Activated naive CD4-positive, alpha-beta T cell treated with anti-CD3 and anti-CD28 coated beads for 36 hours (primary cell): ENCODE measurements around the gene PTPRF. TPM values are rescaled to one million over a fixed set of nuclear protein-coding genes. Genes with fewer than 3 reads are reported as not detected.

Experiments used
- CTCF ChIA-PET: fragments of 350-600 bp; sonication (Branson Sonifier 250); formaldehyde crosslinking; loops from one replicate; lab custom pipeline; 2021; ENCODE audit warnings: antibody characterized with exemption; lab: Charles Lee
- DNase-seq: peaks from one replicate; pipeline ENCODE4 v3.0.0-alpha.2; 2020
- H3K27ac Mint-ChIP-seq: one replicate; pipeline ENCODE4 v1.8.0; 2021; ENCODE audit warnings: mild to moderate bottlenecking, mixed read lengths
- H3K27me3 Mint-ChIP-seq: one replicate; pipeline ENCODE4 v1.8.0; 2021; ENCODE audit warnings: low read depth, mixed read lengths
- H3K36me3 Mint-ChIP-seq: one replicate; pipeline ENCODE4 v1.8.0; 2021; ENCODE audit warnings: low read depth, mixed read lengths
- H3K4me1 Mint-ChIP-seq: one replicate; pipeline ENCODE4 v1.8.0; 2021; ENCODE audit warnings: low read depth, mixed read lengths
- H3K4me3 Mint-ChIP-seq: one replicate; pipeline ENCODE4 v1.8.0; 2021; ENCODE audit warnings: mild to moderate bottlenecking, moderate library complexity, mixed read lengths
- H3K9me3 Mint-ChIP-seq: one replicate; pipeline ENCODE4 v1.8.0; 2021; ENCODE audit warnings: mixed read lengths
- intact Hi-C: fragments of 100-400 bp; cut with micrococcal nuclease; formaldehyde crosslinking; loops from one replicate; pipeline ENCODE4 v1.15.1; 2023
- total RNA-seq, 2 experiments: library from RNA; stranded (reverse); gene quantifications; one replicate each; pipeline ENCODE4 v1.2.3, GENCODE V29; 2021

PTPRF gene
- total RNA-seq, 2 experiments from 2014 or later: 1.0 to 2.3 TPM

DNA sequence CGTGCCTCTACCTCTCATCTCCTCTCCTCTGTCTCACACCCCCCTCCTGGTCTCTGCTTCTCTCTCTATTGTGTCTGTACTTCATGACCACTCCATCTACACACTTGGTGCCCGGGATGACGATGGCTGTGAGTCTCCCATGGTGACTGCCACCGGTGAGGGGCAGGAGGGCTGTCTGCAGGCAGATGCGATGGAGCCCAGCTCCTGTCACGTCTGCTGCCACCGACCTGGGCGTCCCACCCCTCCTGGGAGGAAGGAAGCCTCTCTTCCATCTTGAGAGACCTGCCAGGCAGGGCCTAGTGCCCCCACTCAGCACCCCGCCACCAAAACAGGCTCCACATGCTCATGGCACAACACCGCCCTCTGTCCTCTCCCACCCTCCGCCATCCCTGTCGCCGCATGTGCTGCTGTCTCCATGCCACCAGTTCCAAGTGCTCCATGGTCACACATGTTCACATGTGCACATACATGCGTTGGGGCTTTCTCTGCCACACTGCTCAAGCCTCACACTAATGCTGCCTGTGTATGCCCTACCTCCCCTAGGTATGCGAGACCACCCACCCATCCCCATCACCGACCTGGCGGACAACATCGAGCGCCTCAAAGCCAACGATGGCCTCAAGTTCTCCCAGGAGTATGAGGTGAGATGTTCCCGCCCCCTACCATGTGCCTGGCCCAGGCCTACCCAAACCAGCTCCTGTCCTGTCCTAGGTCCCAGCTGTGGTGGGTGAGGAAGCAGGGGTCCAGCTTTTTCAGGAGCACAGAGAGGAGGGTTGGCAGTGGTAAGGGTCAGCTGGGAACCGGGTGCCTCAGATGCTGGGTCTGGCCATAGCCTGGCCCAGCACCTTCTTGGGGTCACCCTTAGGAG, 82.6 kb downstream of the PTPRF start:
- CTCF ChIA-PET: no interaction called here
- Mint-ChIP-seq H3K4me1 (no peaks in the 10 kb centered on the region), H3K36me3 (no peaks in the 10 kb centered on the region), H3K27ac (no peak overlapping the region), H3K27me3 (no peaks in the 10 kb centered on the region), H3K9me3 (no peaks in the 10 kb centered on the region), H3K4me3 (no peak overlapping the region)
- intact Hi-C loops: no loop called here
- no peak for DNase-seq

DNA sequence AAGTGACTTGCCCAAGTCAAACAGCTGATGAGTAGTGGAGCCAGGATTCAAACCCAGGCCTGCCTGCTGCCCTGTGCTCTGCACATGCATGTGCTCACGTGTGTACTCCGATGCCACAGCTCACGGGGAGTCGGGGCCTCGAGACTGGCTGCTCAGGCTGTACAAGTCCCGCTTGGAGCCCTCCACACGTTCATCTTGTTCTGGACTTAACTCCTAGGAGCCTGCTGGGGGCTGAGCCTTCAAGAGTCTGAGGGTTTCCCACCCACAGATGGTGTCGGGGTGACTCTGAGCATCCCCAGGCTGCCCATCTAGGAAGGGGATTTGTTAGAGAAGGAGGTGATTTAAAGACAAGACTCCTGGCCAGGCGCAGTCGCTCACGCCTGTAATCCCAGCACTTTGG, 83.5 kb downstream of the PTPRF start:
- H3K27ac Mint-ChIP-seq: no peak overlapping the region
- no peaks in the 10 kb centered on the region for H3K36me3 Mint-ChIP-seq
- H3K4me1 Mint-ChIP-seq: no peaks in the 10 kb centered on the region
- DNase-seq: no peak
- no peak overlapping the region for H3K4me3 Mint-ChIP-seq
- no peaks in the 10 kb centered on the region for H3K27me3 Mint-ChIP-seq
- intact Hi-C loops: no loop called here
- H3K9me3 Mint-ChIP-seq: no peaks in the 10 kb centered on the region
- CTCF ChIA-PET: no interaction called here

GRCh38 chr1:43614891-43615290, 84.2 kb downstream of the PTPRF start:
- CTCF ChIA-PET: interaction anchor here (0.6 kb wide), 1 partner anchor 321 kb away, joined by 3 read pairs; no protein-coding TSS in a partner anchor
- no peaks in the 10 kb centered on the region for H3K27me3 Mint-ChIP-seq
- H3K36me3 Mint-ChIP-seq: no peaks in the 10 kb centered on the region
- intact Hi-C loops: no loop called here
- no peak for DNase-seq
- no peak overlapping the region for H3K4me3 Mint-ChIP-seq
- H3K27ac Mint-ChIP-seq: no peak overlapping the region
- H3K9me3 Mint-ChIP-seq: no peaks in the 10 kb centered on the region
- H3K4me1 Mint-ChIP-seq: no peaks in the 10 kb centered on the region

GRCh38 chr1:43616383-43616782, 85.7 kb downstream of the PTPRF start:
- CTCF ChIA-PET: no interaction called here
- Mint-ChIP-seq H3K4me3 (no peak overlapping the region), H3K9me3 (no peaks in the 10 kb centered on the region), H3K36me3 (no peaks in the 10 kb centered on the region), H3K27ac (no peak overlapping the region), H3K4me1 (no peaks in the 10 kb centered on the region), H3K27me3 (no peaks in the 10 kb centered on the region)
- no peak for DNase-seq
- intact Hi-C loops: no loop called here

- no peak for DNase-seq
- no peaks in the 10 kb centered on the region for H3K36me3 Mint-ChIP-seq
- no peaks in the 10 kb centered on the region for H3K9me3 Mint-ChIP-seq
- H3K27me3 Mint-ChIP-seq: no peaks in the 10 kb centered on the region
- CTCF ChIA-PET: no interaction called here
- intact Hi-C loops: no loop called here
- no peaks in the 10 kb centered on the region for H3K4me1 Mint-ChIP-seq
- H3K4me3 Mint-ChIP-seq: no peak overlapping the region
- H3K27ac Mint-ChIP-seq: no peak overlapping the region
Observed at GRCh38 chr1:43617011-43617410, 86.3 kb downstream of the PTPRF start.

DNA sequence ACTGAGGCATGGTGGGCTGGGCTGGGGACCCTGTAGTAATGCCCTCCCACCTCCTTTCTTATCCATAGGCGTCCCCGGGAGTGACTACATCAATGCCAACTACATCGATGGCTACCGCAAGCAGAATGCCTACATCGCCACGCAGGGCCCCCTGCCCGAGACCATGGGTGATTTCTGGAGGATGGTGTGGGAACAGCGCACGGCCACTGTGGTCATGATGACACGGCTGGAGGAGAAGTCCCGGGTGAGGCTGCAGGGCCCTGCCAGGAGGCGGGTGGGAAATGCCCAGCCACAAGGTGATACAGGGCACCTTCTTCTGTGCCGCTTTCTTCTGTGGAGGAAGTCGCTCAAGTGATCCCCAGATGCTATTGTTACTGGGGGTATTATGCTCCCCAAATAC, 87.0 kb downstream of the PTPRF start:
- no peak overlapping the region for H3K4me3 Mint-ChIP-seq
- no peak for DNase-seq
- no peak overlapping the region for H3K27ac Mint-ChIP-seq
- intact Hi-C loops: no loop called here
- no peaks in the 10 kb centered on the region for H3K36me3 Mint-ChIP-seq
- H3K4me1 Mint-ChIP-seq: no peaks in the 10 kb centered on the region
- H3K27me3 Mint-ChIP-seq: no peaks in the 10 kb centered on the region
- CTCF ChIA-PET: no interaction called here
- H3K9me3 Mint-ChIP-seq: no peaks in the 10 kb centered on the region

DNA sequence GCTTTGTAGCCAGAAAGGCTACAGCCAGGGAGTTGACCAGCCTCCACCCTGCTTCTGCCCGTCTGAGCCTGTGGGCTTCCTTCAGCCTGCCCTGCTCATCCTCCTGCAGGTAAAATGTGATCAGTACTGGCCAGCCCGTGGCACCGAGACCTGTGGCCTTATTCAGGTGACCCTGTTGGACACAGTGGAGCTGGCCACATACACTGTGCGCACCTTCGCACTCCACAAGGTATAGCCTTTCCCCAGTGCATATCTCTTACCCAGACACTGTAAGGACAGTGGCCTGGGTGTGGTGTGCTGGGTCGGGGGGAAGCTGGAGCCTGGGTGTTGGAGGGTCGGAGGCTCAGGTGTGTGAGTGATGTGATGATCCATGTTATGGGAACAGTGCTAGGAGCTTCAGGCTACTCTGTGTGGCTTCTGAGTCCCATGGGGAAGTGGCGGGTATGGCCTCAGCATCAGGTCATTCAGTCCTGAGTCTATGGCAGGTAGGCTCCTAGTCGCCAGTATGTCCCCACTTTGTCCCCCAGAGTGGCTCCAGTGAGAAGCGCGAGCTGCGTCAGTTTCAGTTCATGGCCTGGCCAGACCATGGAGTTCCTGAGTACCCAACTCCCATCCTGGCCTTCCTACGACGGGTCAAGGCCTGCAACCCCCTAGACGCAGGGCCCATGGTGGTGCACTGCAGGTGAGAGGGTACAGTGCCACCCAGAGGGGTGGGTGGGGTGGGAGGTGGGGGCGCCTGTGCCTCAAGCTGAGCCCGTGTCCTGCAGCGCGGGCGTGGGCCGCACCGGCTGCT, 88.0 kb downstream of the PTPRF start:
- no peak for DNase-seq
- intact Hi-C loops: no loop called here
- no peak overlapping the region for H3K4me3 Mint-ChIP-seq
- no peaks in the 10 kb centered on the region for H3K9me3 Mint-ChIP-seq
- H3K36me3 Mint-ChIP-seq: no peaks in the 10 kb centered on the region
- no peaks in the 10 kb centered on the region for H3K27me3 Mint-ChIP-seq
- CTCF ChIA-PET: no interaction called here
- no peaks in the 10 kb centered on the region for H3K4me1 Mint-ChIP-seq
- no peak overlapping the region for H3K27ac Mint-ChIP-seq

DNA sequence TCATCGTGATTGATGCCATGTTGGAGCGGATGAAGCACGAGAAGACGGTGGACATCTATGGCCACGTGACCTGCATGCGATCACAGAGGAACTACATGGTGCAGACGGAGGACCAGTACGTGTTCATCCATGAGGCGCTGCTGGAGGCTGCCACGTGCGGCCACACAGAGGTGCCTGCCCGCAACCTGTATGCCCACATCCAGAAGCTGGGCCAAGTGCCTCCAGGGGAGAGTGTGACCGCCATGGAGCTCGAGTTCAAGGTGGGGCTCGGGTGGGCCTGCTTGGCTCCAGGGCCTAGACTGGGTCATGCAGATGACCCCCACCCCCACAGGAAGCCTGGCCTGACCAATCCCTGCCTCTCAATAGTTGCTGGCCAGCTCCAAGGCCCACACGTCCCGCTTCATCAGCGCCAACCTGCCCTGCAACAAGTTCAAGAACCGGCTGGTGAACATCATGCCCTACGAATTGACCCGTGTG, 88.7 kb downstream of the PTPRF start:
- no peaks in the 10 kb centered on the region for H3K36me3 Mint-ChIP-seq
- no peaks in the 10 kb centered on the region for H3K9me3 Mint-ChIP-seq
- no peak overlapping the region for H3K4me3 Mint-ChIP-seq
- CTCF ChIA-PET: no interaction called here
- intact Hi-C loops: no loop called here
- no peak for DNase-seq
- H3K4me1 Mint-ChIP-seq: no peaks in the 10 kb centered on the region
- no peaks in the 10 kb centered on the region for H3K27me3 Mint-ChIP-seq
- no peak overlapping the region for H3K27ac Mint-ChIP-seq

- intact Hi-C loops: no loop called here
- Mint-ChIP-seq H3K36me3 (no peaks in the 10 kb centered on the region), H3K27me3 (no peaks in the 10 kb centered on the region), H3K4me1 (no peaks in the 10 kb centered on the region), H3K27ac (no peak overlapping the region), H3K9me3 (no peaks in the 10 kb centered on the region), H3K4me3 (no peak overlapping the region)
- no peak for DNase-seq
- CTCF ChIA-PET: no interaction called here
Observed at GRCh38 chr1:43619996-43620920, 89.6 kb downstream of the PTPRF start.

- intact Hi-C loops: no loop called here
- H3K36me3 Mint-ChIP-seq: no peaks in the 10 kb centered on the region
- H3K4me1 Mint-ChIP-seq: no peaks in the 10 kb centered on the region
- H3K27ac Mint-ChIP-seq: no peak overlapping the region
- CTCF ChIA-PET: no interaction called here
- H3K27me3 Mint-ChIP-seq: no peaks in the 10 kb centered on the region
- no peaks in the 10 kb centered on the region for H3K9me3 Mint-ChIP-seq
- no peak overlapping the region for H3K4me3 Mint-ChIP-seq
- DNase-seq: no peak
Observed at GRCh38 chr1:43620956-43621355, 90.3 kb downstream of the PTPRF start.

DNA sequence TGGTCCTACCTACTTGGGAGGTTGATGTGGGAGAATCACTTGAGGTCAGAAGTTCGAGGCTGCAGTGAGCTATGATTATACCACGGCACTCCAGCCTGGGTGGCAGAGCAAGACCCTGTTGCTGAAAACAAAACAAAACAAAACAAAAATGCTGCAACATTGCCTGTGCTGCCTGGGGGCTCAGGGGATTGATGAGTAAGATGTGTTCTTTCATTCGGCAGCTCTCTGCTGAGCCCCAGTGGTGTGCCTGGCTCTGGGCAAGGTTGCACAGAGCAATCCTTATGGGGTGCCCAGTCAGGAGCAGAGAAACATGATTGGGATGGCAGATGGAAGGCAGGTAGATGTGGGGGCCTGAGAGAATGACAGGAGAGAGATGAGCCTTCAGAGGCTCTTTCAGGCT, 90.7 kb downstream of the PTPRF start:
- no peaks in the 10 kb centered on the region for H3K9me3 Mint-ChIP-seq
- no peaks in the 10 kb centered on the region for H3K36me3 Mint-ChIP-seq
- intact Hi-C loops: no loop called here
- H3K4me1 Mint-ChIP-seq: no peaks in the 10 kb centered on the region
- DNase-seq: no peak
- CTCF ChIA-PET: no interaction called here
- no peaks in the 10 kb centered on the region for H3K27me3 Mint-ChIP-seq
- H3K4me3 Mint-ChIP-seq: no peak overlapping the region
- no peak overlapping the region for H3K27ac Mint-ChIP-seq

- Mint-ChIP-seq H3K36me3 (no peaks in the 10 kb centered on the region), H3K4me3 (no peak overlapping the region), H3K9me3 (no peaks in the 10 kb centered on the region), H3K27me3 (no peaks in the 10 kb centered on the region), H3K4me1 (no peaks in the 10 kb centered on the region), H3K27ac (no peak overlapping the region)
- CTCF ChIA-PET: no interaction called here
- intact Hi-C loops: no loop called here
- no peak for DNase-seq
Observed at GRCh38 chr1:43621861-43622260, 91.2 kb downstream of the PTPRF start.
